AG04449 (cell line): ENCODE results near the gene LRRTM4.

Experiments
- CTCF ChIA-PET: fragments of 350-600 bp; formaldehyde crosslinking; extraction: SDS; loops from one replicate; lab custom pipeline; 2021; ENCODE audit warnings: antibody characterized with exemption; lab: Yijun Ruan, JAX
- POLR2A ChIA-PET: fragments of 400-600, 350-600 bp; formaldehyde crosslinking; extraction: SDS; loops from one replicate; lab custom pipeline; 2020; ENCODE audit warnings: antibody characterized with exemption, inconsistent platforms; lab: Yijun Ruan, JAX
- DNase-seq: peaks from one replicate; pipeline ENCODE4 v3.0.0-alpha.2; 2010; ENCODE audit warnings: low read depth, low spot score
- H3K4me3 ChIP-seq: 2 replicates; pipeline ENCODE4 v1.5.1; 2011; ENCODE audit warnings: low read depth, mild to moderate bottlenecking, control low read depth, low read length
- CTCF ChIP-seq: IDR thresholded peaks from one replicate; pipeline ENCODE4 v1.5.1; 2011; ENCODE audit warnings: mild to moderate bottlenecking, moderate library complexity, low read length, control low read depth, inconsistent platforms; ENCODE audit not compliant: insufficient read depth; ENCODE audit errors: missing control alignments

LRRTM4 gene

DNA sequence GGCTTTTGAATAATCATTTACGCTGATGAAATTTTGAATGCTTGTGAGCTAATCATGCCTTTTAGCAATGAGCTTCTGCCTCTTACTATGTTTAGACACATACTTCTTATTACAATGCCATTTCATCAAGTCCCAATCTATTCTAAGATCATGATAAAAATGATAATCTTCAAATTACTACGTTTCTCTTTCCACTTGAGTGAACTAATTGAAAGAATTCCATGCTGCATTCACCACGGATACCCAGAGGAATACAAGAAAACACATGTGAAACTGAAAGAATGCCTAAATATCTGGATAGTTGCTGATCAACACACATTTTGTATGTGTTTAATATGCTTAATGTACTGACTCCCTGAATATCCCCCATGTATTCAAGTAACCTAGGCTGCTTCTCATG, 62.3 kb downstream of the LRRTM4 start:
- TF ChIP-seq CTCF = no peak
- DNase-seq = no peak
- CTCF ChIA-PET = no interaction called here
- POLR2A ChIA-PET = no interaction called here
- H3K4me3 ChIP-seq = no peak overlapping the region

DNA sequence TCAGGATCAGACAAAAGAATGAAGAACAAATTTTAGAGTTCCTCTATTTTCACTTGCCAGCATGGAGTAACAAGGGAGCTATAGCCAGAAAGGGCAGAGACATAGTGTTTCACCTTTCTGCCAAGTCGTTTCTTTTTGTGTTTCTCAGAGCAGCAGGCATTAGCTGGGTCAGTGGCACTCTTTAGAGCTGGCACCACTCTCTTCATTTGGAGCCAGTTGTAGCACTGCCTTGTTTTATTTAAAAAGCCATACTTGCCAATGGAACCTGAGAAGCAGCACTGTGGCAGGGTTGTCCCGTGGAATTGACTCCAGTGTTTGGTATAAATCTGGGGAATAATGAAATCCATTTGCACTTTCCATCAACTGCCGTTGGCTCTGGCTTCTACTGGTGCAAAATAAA, 64.0 kb downstream of the LRRTM4 start:
- no peak for DNase-seq
- no peak overlapping the region for H3K4me3 ChIP-seq
- ChIA-PET POLR2A (no interaction called here), CTCF (no interaction called here)
- TF ChIP-seq CTCF = no peak

DNA sequence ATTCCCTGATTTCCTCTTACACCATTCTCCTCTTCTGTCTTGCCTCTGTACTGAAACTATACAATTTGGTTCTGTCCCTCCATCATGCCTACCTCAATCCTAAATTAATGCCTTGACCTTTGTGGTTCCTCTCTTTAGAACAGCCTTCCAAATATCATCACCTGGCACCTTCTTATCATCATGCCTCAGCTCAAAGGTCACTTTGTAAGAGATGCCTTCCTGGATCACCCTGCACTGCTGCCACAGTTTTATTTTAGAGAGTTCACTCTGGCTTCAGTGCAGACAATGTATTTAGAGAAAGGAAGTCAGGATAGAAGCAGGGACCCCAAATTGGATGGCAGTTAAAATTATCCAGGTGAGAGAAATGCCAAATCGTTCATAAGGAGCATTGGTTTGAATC, 64.5 kb downstream of the LRRTM4 start:
- DNase-seq = no peak
- no peak overlapping the region for H3K4me3 ChIP-seq
- ChIA-PET POLR2A (no interaction called here), CTCF (no interaction called here)
- TF ChIP-seq CTCF = no peak

DNA sequence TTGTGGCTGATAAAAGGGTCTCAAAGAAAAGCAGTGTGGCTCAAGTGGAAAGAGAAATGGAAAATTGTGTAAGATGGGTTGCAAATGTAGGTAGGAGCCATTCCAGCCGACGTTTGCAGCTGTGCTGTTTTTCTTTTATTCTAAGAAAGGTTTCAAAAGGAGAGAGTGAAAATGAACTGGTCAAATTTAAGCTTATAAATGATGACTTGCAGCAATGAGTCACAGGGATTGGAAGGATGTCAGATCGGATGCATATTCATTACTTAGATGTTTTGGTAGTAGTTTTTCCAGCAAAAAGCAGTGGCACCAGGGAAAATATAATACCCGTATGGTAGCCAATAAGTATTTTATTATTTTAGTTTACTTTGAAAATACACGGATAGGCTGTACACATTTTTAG, 79.1 kb downstream of the LRRTM4 start:
- no peak overlapping the region for H3K4me3 ChIP-seq
- ChIA-PET POLR2A (no interaction called here), CTCF (no interaction called here)
- no peak for DNase-seq
- TF ChIP-seq CTCF = no peak

GRCh38 chr2:77434880-77435279, 87.3 kb downstream of the LRRTM4 start:
- no peak for DNase-seq
- CTCF ChIA-PET = no interaction called here
- H3K4me3 ChIP-seq = no peak overlapping the region
- POLR2A ChIA-PET = no interaction called here
- TF ChIP-seq CTCF = no peak

GRCh38 chr2:77428946-77429345, 93.2 kb downstream of the LRRTM4 start:
- no peak for TF ChIP-seq CTCF
- CTCF ChIA-PET = no interaction called here

More at GRCh38 chr2:77428946-77429345, 93.2 kb downstream of the LRRTM4 start:
- POLR2A ChIA-PET = no interaction called here
- no peak overlapping the region for H3K4me3 ChIP-seq
- no peak for DNase-seq
